ENCODE measurements around the gene ROBO1.

GRCh38 chr3:78571486-78571885 is 1196.3 kb downstream of the ROBO1 start:
- TF ChIP-seq EZH2 (IDR thresholded peaks at IDR 0.05; ENCODE audit: borderline replicate concordance, low read depth, low read length, poor library complexity, severe bottlenecking) (no peak), CTCF (conservative IDR thresholded peaks at IDR 0.05; ENCODE audit: low read depth, low read length) (no peak)

Data from A673 (cell line).